Subcutaneous adipose tissue (tissue), 4 donors: ENCODE data around the gene EXOG. TPM values are rescaled to one million over a fixed set of nuclear protein-coding genes. Genes with fewer than 3 reads are reported as not detected.

Experiments
- CTCF ChIP-seq: fragments of 450-650 bp; IDR thresholded peaks from one replicate; pipeline ENCODE4 v1.5.1; 2016; ENCODE audit warnings: low read depth, mild to moderate bottlenecking, control low read depth, antibody characterized with exemption, moderate library complexity
- total RNA-seq, 4 donors: library from RNA; depleted of rRNA; stranded (reverse); fragments of >200 nt; gene quantifications; one replicate each; pipeline ENCODE4 v1.1.0, GENCODE V29; 2016

The EXOG gene
- total RNA-seq, 4 donors from 2014 or later = 5.9 to 8.5 (median 6.7) TPM

- no peak for TF ChIP-seq CTCF
These were observed 65.0 kb downstream of the EXOG start for GRCh38 chr3:38560996-38561717.

DNA sequence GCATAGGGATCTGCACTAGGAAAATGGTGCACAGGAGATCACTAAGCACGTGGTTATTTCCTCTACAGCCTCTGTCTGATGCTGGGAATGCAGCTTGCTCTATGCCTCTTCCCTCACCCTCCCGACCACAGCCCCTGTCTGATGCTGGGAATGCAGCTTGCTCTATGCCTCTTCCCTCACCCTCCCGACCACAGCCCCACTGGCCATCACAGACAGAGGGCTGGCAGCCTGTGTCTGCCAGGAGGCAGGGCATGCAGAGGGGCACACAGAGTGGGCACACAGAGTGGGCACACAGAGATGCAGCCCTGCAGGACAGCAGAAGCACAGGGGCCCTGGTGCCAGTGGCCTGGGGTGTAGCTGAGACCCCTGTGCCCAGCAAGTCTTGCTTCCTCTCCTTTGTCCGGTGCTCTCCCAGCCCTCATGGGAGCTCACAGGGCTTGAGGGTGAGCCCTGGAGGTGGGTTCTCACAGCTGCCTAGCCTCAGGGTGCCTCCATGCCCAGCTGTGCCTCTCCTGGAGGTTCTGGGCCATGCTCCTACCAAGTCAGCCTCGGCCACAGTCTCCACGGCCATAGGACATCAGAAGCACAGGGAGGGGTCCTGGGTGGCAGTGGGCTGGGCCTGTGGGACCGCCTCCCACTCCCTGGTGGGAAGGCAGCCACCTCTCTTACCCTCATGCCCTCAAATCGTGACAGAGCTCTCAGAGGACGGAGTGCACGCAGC is 65.8 kb downstream of the EXOG start:
- no peak for TF ChIP-seq CTCF

- no peak for TF ChIP-seq CTCF
These were observed 66.4 kb downstream of the EXOG start for GRCh38 chr3:38562467-38562925.

DNA sequence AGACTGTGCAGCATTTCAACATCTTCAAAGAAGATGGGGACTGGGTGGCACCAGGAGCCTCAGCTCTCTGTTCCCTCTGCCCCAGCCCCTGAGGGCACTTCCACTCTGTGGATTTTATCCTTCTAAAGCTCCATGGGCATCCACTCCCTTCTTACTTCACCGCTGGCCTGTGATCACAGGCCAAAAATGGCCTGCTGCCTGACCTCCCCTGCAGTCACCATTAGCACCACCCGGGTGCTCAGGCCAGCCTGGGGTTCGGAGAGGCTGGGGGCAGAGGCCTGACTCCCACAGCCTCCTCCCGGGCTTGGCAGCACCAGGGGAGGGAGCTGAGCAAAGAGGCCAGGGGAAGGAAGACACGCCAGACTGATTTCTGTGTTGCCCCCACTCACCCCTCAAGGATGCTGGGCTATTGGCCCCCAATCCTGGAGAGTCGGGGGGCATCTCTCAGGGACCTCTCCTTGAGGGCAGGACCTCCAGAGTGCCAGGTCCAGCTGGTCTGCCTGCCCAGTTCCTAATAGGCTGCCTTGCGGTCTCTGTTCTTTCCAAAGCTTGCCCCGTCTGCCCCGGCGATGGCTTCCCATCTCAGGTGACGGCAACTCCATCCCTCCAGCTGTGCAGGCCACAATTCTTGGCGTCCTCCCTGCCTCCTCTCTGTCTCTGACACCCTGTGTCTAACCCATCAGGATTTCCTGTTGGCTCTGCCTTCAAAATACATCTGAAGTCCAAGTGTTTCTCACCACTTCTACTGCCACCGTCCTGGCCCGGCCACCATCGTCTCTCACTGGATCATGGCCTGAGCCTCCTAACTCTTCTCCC is 67.1 kb downstream of the EXOG start:
- no peak for TF ChIP-seq CTCF

DNA sequence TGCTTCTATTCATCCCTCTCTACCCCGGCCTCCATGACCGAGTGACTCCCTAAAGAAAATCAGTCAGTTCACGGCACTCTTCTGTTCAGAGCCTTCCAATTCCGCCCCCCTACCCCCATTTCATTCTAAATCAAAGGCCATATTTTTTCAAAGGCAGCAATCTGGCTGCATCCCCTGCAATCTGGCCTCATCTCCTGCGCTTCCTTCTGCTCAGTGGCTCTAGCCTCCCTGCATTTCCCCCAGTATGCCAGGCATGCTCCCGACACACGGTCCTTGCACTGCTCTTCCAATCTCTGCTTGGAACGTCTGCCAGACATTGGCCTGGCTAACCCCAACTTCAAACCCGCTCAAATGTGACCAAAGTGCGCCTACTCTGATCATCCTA is 67.7 kb downstream of the EXOG start:
- TF ChIP-seq CTCF = no peak

- TF ChIP-seq CTCF = no peak
These were observed 68.6 kb downstream of the EXOG start for GRCh38 chr3:38564631-38565338.
